ENCODE results near the gene IFT80.

The IFT80 gene

GRCh38 chr3:160381470-160381869, 17.6 kb downstream of the IFT80 start:
- H3K36me3 ChIP-seq (ENCODE audit: control insufficient read depth, low read length) = peaks cover 29% of the 10 kb centered on the region
- no peaks in the 10 kb centered on the region for H3K27me3 ChIP-seq (ENCODE audit: control insufficient read depth, low read length)
- peaks cover 35% of the 10 kb centered on the region for H3K79me2 ChIP-seq (ENCODE audit: control insufficient read depth, low read length)
- no peaks in the 10 kb centered on the region for H3K4me1 ChIP-seq (ENCODE audit: control insufficient read depth, low read length)
- H3K4me2 ChIP-seq (ENCODE audit: low read length) = no peak overlapping the region
- H3F3A ChIP-seq (ENCODE audit: control insufficient read depth, insufficient read depth) = no peaks in the 10 kb centered on the region
- TF ChIP-seq CTCF (IDR thresholded peaks at IDR 0.05; ENCODE audit: low read depth, low read length, poor library complexity, severe bottlenecking) (no peak), EZH2phosphoT487 (IDR thresholded peaks at IDR 0.05; ENCODE audit: borderline replicate concordance, low read length) (no peak)
- no peaks in the 10 kb centered on the region for H3K9me3 ChIP-seq (ENCODE audit: control insufficient read depth, insufficient read depth, low read length)
- H4K20me1 ChIP-seq (ENCODE audit: control insufficient read depth, insufficient read depth, low read depth, low read length) = no peaks in the 10 kb centered on the region
- no peak overlapping the region for H3K4me3 ChIP-seq (ENCODE audit: low read length)
- no peak overlapping the region for H3K27ac ChIP-seq (ENCODE audit: low read depth, low read length)
- H3K9me2 ChIP-seq (replicated peaks; ENCODE audit: control insufficient read depth, low read length) = no peaks in the 10 kb centered on the region

DNA sequence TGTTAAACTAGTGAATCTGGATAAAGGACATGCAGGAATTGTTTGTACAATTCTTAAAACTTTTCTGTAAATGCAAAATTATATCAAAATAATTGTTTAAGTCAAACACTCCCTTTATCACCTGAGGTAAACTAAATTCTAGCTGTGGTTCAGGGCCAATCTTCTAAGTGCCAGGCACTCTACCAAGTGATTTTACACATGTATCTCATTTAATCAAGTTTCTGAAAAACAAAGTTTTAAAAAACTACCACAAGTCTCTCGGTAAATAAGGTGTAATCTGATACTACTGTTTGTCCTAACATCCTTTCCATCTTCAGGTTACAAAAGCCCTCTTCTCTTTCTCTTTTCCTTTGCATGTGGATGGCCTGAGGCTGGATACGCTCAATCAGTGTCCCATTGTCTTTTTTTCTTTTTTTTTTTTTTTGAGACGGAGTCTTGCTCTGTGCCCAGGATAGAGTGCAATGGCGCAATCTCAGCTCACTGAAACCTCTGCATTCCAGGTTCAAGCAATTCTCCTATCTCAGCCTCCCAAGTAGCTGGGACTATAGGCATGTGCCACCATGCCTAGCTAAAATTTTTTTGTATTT, 19.3 kb downstream of the IFT80 start:
- Histone ChIP-seq H3K9me3 (ENCODE audit: control insufficient read depth, insufficient read depth, low read length) (no peaks in the 10 kb centered on the region), H3K79me2 (ENCODE audit: control insufficient read depth, low read length) (peaks cover 18% of the 10 kb centered on the region), H3K4me1 (ENCODE audit: control insufficient read depth, low read length) (no peaks in the 10 kb centered on the region), H3K27ac (ENCODE audit: low read depth, low read length) (no peak overlapping the region), H3K27me3 (ENCODE audit: control insufficient read depth, low read length) (no peaks in the 10 kb centered on the region), H3F3A (ENCODE audit: control insufficient read depth, insufficient read depth) (no peaks in the 10 kb centered on the region), H3K9me2 (replicated peaks; ENCODE audit: control insufficient read depth, low read length) (no peaks in the 10 kb centered on the region), H3K4me2 (ENCODE audit: low read length) (no peak overlapping the region), H3K36me3 (ENCODE audit: control insufficient read depth, low read length) (peaks cover 46% of the 10 kb centered on the region), H3K4me3 (ENCODE audit: low read length) (no peak overlapping the region), H4K20me1 (ENCODE audit: control insufficient read depth, insufficient read depth, low read depth, low read length) (no peaks in the 10 kb centered on the region)
- no peak for TF ChIP-seq EZH2phosphoT487 (IDR thresholded peaks at IDR 0.05; ENCODE audit: borderline replicate concordance, low read length)
- TF ChIP-seq CTCF (IDR thresholded peaks at IDR 0.05; ENCODE audit: low read depth, low read length, poor library complexity, severe bottlenecking) = no peak

- no peak for TF ChIP-seq CTCF (IDR thresholded peaks at IDR 0.05; ENCODE audit: low read depth, low read length, poor library complexity, severe bottlenecking)
- TF ChIP-seq EZH2phosphoT487 (IDR thresholded peaks at IDR 0.05; ENCODE audit: borderline replicate concordance, low read length) = no peak
- H3K4me2 ChIP-seq (ENCODE audit: low read length) = no peak overlapping the region
- H3K4me3 ChIP-seq (ENCODE audit: low read length) = no peak overlapping the region
- peaks cover 58% of the 10 kb centered on the region for H3K36me3 ChIP-seq (ENCODE audit: control insufficient read depth, low read length)
- H3K79me2 ChIP-seq (ENCODE audit: control insufficient read depth, low read length) = peaks cover 11% of the 10 kb centered on the region
- no peaks in the 10 kb centered on the region for H3F3A ChIP-seq (ENCODE audit: control insufficient read depth, insufficient read depth)
- no peaks in the 10 kb centered on the region for H3K9me3 ChIP-seq (ENCODE audit: control insufficient read depth, insufficient read depth, low read length)
- no peaks in the 10 kb centered on the region for H4K20me1 ChIP-seq (ENCODE audit: control insufficient read depth, insufficient read depth, low read depth, low read length)
- no peak overlapping the region for H3K27ac ChIP-seq (ENCODE audit: low read depth, low read length)
- H3K9me2 ChIP-seq (replicated peaks; ENCODE audit: control insufficient read depth, low read length) = no peaks in the 10 kb centered on the region
- no peaks in the 10 kb centered on the region for H3K4me1 ChIP-seq (ENCODE audit: control insufficient read depth, low read length)
- no peaks in the 10 kb centered on the region for H3K27me3 ChIP-seq (ENCODE audit: control insufficient read depth, low read length)
Observed at GRCh38 chr3:160378331-160379109, 20.5 kb downstream of the IFT80 start.
